ENCODE measurements around the gene NRGN.

DNA sequence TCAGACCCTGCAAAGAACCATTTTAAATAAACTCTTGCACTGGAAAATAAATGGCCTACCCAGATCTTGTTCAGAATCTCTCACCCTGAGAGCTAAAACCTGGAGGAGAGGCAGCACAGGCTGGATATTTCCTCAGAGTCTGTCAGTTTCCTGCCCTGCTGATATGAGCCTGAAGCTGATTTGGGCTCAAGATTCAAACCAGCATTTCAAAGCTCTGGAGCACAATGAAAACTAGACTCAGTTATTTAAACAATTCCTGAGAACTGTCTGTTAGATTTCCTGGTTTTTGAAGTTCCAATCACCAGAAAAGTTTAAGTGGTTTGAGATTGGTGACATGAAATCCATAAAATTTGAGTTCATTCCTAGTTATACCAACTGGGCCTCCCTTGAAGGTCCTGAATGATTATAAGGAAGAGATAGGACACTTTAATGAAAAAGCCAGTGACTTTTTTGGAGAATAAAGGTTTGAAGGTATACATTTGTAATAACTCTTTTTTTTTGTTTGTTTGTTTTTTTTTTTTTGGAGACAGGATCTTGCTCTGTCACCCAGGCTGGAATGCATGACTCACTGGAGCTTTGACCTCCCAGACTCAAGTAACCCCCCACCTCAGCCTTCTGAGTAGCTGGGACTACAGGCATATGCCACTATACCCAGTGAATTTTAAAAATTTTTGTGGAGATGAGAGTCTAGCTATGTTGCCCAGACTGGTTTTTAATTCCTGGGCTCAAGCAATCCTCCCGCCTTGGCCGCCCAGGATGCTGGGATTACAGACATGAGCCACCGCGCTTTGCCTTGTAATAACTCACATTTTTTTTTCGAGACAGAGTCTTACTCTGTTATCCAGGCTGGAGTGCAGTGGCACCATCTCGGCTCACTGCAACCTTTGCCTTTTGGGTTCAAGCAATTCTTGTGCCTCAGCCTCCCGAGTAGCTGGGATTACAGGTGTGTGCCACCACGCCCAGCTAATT, 30.3 kb downstream of the NRGN start:
- TF ChIP-seq, protein P1, sequence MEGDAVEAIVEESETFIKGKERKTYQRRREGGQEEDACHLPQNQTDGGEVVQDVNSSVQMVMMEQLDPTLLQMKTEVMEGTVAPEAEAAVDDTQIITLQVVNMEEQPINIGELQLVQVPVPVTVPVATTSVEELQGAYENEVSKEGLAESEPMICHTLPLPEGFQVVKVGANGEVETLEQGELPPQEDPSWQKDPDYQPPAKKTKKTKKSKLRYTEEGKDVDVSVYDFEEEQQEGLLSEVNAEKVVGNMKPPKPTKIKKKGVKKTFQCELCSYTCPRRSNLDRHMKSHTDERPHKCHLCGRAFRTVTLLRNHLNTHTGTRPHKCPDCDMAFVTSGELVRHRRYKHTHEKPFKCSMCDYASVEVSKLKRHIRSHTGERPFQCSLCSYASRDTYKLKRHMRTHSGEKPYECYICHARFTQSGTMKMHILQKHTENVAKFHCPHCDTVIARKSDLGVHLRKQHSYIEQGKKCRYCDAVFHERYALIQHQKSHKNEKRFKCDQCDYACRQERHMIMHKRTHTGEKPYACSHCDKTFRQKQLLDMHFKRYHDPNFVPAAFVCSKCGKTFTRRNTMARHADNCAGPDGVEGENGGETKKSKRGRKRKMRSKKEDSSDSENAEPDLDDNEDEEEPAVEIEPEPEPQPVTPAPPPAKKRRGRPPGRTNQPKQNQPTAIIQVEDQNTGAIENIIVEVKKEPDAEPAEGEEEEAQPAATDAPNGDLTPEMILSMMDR (conservative IDR thresholded peaks at IDR 0.05; ENCODE audit: low read length): no peak
- no peak for TF ChIP-seq EZH2phosphoT487 (IDR thresholded peaks at IDR 0.05; ENCODE audit: borderline replicate concordance, low read depth, low read length)

Data from OCI-LY7 (cell line).